Ramos (cell line): ENCODE results near the gene PDE10A.
"Not testable (repeated sequence)": the region's sequence is repeated elsewhere in the genome, so short reads cannot be mapped to it uniquely, and the experiment has no call there.

ENCODE experiments used
- in situ Hi-C: fragments of 300-500 bp; cut with MboI; formaldehyde crosslinking; loops from one replicate; pipeline ENCODE4 v1.14.3; 2022; ENCODE audit warnings: low sequenced_read_pairs; ENCODE audit not compliant: unreplicated experiment

The PDE10A gene

DNA sequence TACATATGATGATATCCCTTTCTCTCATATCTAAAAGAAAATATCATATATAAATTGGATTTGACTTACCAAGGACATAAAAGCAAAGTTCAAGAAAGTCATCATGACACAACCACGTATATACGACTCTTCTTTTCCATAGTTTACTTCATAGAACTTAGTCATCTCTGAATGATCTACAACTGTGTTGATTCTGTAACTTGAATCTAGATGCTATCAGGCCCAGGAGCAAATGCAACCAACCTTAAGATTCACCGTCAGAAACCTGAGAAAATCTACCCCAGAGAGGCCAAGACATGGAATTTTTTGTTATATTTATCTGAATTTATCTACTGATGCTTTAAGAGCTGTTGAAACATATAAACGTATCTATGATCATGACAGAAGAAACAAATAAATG lies 165.6 kb downstream of the PDE10A start:
- in situ Hi-C loops, result no loop called here

DNA sequence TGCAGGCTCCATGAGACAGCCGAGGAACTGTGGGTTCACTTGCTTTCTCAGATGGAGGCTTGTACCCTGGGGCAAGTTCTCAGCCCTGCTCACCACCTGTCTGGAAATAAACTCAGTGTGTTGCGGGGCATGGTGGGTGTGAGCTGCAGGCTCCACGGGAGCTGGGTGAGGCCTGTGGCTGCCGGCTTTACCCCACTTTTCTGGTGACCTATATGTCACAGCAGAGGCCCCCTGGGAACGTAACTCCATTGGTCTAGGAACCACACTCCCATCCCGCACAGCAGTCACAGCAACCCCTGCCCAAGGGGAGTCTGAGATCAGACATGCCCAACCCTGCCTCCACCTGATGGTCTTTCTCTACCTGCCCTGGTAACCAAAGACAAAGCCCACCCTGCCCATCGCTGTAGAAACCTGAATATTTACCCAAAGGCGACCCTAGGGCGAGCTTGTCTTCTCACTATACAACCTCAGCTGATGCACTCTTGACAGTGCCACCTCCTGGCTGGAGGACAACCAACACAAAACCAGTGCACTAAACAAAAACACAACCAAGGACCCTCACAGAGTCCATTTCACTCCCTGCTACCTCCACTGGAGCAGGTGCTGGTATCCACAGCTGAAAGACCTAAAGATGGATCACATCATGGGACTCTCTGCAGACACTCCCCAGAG lies 174.3 kb downstream of the PDE10A start:
- in situ Hi-C loops, result no loop called here

DNA sequence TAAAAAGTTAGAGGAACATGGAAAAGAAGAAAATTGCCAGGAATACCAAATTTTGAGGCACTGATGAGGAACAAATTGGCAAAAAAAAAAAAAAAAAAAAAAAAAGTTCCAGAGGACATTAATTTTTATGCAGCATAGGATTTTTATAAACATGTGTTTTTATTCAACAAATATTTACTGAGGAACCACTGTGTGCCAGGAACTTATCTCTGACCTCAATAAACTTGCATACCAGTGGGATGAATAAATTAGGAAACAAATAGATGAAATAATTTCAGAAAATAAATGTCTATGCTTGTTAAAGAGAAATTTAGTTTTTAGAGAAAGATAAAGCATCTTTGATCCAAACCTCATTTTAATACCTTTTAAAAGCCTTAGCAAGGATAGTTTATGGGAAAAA lies 175.1 kb downstream of the PDE10A start:
- in situ Hi-C loops, result no loop called here

DNA sequence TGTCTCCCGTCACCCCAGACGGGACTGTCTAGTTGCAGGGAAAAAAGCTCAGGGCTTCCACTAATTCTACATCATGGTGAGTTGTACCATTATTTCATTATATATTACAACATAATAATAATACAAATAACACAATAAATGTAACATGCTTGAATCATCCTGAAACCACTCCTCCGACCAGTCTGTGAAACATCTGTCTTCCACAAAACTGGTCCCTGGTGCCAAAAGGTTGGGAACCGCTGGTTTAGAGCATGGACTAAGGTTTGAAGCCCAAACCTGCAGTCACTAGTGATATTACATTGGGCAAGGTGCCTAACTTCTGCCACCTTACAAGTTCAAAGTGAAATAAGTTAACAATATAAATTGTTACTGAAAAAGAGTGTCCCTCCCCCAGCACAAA lies 175.7 kb downstream of the PDE10A start:
- in situ Hi-C loops, result no loop called here

DNA sequence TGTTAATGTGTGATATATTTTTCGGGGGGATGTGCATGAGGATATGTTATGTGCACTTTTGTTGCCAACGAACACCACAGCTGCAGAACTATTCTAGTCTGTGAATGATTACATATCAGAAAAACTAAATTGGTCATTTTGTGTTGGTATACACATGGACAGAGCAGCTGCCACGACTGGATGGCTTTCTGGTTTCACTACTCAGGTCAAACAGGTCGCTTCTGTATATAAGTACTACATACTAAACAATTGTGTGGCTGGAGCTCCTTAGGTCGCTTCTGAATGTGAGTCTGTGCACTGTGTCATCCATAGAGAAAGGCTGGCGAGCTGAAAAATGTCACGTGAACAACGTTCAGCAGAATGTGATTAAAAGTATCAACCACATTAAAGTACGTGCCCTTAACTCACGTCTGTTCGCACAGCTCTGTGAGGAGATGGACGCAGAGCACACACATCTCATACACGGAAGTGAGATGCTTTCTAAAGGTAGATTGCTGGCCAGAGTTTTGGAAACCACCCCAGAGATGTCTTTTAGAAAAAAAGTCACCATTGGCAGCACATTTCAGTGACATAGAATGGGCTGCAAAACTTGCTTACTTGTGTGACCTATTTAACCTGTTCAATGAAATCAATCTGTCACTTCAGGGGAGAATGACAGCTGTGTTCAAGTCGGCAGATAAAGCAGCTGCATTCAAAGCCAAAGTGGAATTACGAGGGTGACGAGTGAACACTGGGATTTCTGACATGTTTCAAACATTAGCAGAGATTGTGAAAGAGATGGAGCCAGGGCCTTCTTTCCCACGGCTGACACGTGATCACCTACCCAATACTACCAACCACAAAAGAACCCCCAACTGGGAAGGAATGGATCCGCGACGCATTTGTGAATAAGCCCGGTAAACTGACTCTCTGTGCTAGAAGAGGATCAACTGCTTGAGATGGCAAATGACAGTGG lies 176.6 kb downstream of the PDE10A start:
- in situ Hi-C loops, result no loop called here

DNA sequence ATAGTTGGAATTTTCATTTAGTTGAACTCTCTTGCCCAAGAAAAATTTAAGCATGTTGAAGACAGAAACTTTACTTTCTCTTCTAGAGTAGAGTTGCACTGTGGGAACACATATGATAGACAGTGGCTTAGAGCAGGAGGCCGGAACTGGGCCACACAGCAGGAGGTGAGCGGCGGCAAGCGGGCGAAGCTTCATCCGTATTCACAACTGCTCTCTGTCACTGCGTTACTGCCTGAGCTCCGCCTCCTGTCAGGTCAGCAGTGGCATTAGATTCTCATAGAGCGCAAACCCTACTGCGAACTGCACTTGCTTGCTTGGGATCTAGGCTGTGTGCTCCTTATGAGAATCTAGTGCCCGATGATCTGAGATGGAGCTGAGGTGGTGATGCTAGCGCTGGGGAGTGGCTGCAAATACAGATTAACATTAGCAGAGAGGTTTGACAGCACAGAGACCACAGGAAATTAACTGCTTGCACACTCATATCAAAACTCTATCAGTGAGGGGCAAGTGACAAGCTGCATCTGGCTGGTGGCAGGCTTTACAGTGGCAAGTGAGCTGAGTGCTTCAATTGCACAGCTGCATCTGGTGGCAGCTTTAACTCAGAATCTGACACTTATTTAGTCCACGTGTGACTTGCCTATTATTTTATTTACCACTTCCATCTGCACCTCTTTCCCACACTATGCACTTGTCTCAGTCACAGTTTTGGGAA lies 178.7 kb downstream of the PDE10A start:
- in situ Hi-C loops, result no loop called here

DNA sequence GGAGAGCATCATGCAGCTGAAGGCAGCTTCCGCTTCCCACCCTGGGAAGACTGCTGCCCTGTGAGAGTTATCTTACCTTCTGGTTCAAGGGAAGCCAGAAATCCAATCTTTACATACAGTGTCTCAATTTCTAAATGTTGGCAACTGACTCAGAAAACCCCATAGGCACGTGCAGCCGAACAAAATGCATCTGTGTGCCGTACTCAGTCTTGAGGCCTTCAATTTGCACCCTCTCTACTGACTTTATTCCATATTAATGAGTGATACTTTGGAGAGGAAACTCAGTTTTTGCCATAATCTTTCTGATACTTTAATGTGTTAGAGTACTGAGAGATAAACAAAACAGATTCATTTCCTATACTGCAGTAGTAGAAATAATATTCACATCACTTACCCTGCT lies 181.1 kb downstream of the PDE10A start:
- in situ Hi-C loops, result no loop called here

DNA sequence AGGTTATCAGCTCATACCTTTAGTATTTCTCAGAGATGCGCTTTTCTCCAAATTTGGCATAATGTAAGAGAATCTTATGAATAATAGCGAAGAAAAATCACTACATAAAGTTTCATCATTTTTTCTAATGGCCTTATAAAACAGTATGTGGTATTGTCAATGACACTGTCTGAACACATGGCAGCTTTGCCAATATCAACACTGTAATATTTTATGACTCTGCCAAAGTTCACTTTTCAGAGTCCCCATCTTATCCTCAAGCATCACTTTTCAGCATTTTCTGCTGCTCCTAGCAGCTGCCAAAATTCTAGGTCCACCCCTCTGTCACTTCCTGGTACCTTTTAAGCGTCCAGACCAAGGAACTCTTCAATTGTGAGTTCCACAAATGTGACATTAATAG lies 182.1 kb downstream of the PDE10A start:
- in situ Hi-C loops, result no loop called here

DNA sequence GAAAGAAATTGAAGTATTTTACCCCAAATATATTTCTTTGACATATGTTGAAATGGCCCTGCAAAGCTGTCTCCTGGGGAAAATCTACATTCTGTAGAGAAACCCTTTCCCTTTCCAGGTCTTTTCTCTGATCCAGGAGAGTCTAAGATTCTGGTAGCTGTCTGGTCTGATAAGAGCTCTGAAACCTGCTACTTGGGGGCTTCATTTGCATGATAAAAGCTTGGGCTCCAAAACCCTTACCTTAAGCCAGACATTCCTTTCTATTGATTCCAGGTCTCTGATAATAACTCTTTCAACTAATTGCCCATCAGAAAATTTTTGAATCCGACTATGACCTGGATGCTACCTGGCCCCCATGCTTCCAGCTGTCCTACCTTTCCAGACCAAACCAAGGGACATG lies 184.5 kb downstream of the PDE10A start:
- in situ Hi-C loops, result no loop called here

DNA sequence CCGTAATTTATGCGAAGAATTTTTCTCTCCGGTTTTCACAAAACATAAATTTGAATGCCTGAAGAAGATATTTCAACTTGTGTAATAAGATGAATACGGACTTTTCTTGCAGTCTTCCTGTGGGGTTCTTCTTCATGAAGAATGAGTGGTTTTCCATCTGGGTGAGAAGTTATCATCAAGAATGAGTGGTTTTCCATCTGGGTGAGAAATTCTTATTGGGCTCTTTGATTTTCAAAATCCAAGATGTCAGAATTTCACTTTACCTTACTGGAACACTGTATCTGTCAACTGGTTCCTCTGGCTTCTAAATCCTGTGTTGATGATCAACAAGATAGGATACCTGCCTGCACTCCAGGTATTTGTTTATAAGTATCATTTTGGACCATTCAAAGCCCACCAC lies 193.6 kb downstream of the PDE10A start:
- in situ Hi-C loops, result no loop called here

DNA sequence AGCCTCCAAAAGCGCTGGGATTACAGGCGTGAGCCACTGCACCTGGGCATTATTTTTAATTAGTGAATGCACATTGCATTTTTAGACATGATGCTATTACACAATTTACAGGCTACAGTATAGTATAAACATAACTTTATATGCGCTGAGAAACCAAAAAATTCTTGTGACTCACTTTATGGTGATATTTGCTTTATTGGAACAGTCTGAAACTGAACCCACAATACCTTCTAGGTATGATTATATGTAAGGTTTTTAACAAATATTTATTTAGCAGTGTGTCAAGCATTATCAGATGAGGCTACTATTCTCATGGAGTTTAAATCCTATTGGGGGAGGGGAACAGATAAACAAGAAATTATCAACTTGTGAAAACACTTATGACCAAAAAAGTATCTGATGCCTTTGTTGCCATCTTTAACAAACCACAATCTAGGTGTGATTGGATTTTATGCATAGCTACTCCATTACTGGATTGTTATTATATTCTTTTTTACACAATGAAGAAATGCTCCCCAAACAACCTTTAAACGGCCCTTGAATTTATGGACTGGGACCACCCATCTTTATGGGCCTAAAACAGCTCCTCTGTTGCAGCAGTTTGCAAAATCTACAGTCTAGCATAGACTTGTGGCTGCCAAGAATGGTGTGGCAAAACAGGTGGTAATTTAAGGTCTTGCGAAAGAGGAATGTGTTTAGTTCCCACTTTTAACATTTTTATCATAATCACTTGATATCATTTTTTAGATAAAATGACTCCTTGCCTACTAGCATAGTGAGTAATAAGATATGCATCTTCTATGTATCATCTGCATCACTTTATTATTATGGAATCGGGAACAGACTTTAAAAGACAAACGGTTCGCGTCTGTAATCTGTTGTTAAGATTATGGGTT lies 194.5 kb downstream of the PDE10A start:
- in situ Hi-C loops, result no loop called here

DNA sequence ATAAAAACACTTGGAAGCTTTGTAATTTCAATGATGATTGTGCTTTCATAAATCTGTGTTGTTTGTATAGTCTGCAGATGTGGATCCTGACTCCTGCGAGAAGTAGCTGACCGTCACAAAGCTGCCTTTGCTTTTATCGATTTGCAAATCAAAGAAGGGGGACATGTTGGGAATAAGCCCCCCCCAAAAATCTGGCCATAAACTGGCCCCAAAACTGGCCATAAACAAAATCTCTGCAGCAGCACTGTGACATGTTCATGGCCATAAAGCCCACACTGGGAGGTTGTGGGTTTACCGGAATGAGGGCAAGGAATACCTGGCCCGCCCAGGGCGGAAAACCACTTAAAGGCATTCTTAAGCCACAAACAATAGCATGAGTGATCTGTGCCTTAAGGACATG lies 199.5 kb downstream of the PDE10A start:
- in situ Hi-C loops, result not testable (repeated sequence)

DNA sequence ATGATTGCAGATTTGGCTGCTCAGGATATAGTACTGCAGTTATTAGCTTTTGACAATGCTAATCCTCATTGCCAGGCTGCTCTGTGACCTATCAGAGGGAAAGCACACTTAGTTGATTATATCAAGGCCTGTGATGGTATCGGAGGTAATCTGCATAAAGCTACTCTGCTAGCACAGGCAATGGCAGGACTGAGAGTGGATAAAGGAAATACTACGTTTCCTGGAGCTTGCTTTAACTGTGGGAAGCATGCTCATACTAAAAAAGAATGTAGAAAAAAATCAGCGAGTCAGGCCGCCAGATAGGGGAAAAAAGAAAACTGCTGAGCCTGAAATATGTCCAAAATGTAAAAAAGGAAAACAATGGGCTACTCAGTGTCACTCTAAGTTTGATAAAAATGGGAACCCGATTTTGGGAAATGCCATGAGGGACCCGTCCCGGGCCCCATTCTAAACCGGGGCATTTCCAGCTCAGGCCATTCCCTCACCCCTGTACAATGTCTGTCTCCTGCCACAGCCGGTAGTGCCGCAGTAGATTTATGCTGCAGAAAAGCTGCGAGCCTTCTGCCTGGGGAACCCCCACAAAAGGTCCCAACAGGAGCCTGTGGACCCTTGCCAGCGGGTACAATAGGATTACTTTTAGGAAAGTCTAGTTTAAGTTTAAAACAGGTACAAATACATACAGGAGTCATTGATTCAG lies 203.3 kb downstream of the PDE10A start:
- in situ Hi-C loops, result not testable (repeated sequence)

DNA sequence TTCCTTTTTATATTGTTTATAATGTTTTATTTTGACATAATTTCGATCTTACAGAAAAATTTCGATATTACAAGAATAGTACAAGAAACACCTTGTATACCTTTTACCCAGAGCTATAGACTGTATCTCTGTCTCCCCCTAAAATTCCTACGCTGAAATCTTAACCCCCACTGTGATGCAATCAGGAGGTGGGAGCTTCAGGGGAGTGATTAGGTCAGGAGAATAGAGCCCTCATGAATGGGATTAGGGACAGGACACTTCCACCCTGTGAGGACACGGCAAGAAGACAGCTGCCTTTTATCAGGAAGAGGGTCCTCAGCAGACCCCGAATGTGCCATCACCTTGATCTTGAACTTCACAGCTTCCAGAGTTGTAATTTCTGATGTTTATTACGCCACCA lies 204.9 kb downstream of the PDE10A start:
- in situ Hi-C loops, result no loop called here

DNA sequence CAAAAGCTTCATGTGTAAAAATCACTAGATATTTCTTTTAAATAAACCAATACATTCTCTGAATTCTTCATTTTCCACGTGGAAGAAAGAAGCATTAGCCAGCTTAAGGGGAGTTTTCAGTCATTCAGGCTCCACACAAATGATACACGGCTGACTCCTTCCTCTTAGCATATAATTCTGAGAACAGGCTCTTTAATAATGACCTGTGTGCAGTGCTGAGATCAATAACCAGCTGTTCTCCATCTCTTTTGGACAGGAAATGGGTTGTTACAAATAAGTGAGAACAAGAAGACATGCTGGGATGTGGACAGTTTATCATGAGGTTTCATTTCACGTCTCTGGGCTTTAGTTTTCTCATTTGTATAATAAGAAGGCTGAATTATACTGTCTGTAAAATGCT lies 206.8 kb downstream of the PDE10A start:
- in situ Hi-C loops, result no loop called here

DNA sequence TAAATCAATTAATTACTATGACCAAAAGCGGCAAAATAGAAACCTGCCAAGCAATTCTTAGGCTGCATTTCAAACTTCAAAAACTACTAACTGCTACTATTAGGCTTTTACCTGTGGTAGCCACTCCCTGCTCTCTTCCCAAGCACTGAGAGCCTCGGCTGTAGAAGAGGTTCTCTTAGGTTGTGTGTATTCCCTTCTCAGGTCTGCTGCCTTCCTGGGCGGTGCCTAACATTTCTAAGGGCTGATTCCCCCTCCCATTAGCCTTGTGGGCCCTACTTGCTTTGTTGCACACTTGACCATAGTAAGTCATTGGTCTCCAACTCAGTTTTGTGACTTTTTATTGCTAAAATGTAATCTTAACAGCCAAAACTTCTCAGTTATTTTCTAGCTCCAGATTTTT lies 207.6 kb downstream of the PDE10A start:
- in situ Hi-C loops, result no loop called here

DNA sequence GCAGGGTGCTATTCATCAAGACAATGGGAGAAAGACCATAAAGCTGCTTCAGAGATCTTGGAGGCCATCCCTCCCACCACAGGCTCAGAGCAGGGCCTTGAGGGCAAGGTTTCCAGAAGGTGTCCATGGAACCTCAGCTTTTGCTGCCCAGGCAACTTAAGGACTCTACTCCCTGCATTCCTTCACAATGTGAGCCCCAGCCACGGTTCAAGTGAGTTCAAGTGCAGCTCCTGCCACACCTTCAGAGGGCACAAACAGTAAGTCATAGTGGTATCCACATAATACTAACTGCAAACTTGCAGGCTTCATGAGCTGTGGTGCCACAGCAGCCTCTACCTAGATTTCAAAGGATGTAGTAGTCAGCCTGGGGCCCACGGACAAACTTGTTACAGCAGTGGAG lies 209.6 kb downstream of the PDE10A start:
- in situ Hi-C loops, result no loop called here

DNA sequence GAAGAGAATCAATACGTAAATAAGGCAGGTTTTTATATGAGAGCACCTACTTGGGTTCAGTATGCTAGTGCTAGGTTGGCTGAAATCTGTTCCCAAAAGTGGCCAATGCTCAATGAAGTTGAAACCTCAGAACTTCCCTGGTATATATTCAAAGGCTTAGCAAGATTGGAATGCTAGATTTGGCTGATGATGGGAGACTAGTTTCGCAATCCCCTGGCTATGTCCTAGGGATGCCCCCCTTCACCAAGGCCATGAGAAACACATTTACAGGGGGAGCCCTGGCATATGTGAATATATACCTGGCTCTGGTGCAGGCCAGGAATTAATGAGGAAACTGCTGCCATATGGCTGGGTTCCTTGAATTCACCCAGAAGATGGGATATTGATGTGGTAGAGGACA lies 211.2 kb downstream of the PDE10A start:
- in situ Hi-C loops, result no loop called here

DNA sequence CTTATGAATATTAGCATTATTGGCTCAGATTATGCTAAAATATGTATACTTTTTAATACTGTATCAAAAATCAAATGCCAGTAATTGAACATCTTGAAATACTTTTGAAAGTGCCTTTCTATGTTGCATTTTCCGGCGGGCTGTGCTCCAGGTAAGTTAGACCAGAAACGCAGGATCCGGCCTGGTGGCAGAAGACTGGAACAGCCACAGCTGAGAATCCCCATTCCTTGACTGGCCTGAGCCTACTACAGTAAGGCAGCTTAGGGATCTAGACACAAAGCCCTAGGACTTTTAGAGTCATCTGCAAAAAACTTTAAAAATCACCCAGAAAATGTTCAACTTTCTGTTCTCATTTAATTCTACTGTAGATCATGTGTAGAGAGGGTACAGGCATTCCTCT lies 214.8 kb downstream of the PDE10A start:
- in situ Hi-C loops, result no loop called here

DNA sequence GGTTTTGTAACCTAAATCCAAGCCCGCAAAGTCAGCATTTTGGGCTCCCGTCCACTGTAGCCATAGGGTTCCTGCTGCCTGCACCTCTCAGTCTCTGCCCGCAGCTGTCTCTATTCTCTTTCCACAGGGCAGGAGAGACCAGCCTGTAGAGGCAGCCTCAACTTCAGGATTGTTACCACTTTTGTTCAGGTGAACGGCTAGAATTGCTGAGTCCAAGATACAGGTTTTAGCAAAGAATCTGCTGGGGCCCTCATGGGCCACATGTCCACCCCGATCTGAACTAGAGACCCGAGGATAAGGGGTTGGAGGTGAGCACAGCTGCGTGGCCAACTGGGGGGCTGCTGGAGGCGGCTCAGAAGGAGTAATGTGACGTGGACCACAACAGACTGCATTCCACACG lies 215.9 kb downstream of the PDE10A start:
- in situ Hi-C loops, result no loop called here
